Measurements from ENCODE around the gene SLC35B2. TPM values are rescaled to one million over a fixed set of nuclear protein-coding genes. Genes with fewer than 3 reads are reported as not detected.
"Not testable (repeated sequence)": the region's sequence is repeated elsewhere in the genome, so short reads cannot be mapped to it uniquely, and the experiment has no call there.

SLC35B2 gene
- total RNA-seq, 1 experiment from 2014 or later, result 44.6 TPM

GRCh38 chr6:44232676-44233566, 24.4 kb downstream of the SLC35B2 start:
- no peak for DNase-seq
- Mint-ChIP-seq H3K27me3 (ENCODE audit: insufficient read depth, unreplicated experiment) (no peaks in the 10 kb centered on the region), H3K4me1 (ENCODE audit: low read depth, unreplicated experiment) (peaks cover 17% of the 10 kb centered on the region), H3K27ac (ENCODE audit: unreplicated experiment) (peak overlapping the region; percentile 23), H3K9me3 (ENCODE audit: unreplicated experiment) (no peaks in the 10 kb centered on the region), H3K36me3 (ENCODE audit: insufficient read depth, unreplicated experiment) (peaks cover 24% of the 10 kb centered on the region), H3K4me3 (ENCODE audit: unreplicated experiment) (no peak overlapping the region)
- CTCF ChIA-PET, result interaction anchor here (2.2 to 3.5 kb wide), 2 partner anchors 9 to 12 kb away, joined by 13 to 25 read pairs; partner anchors contain the start of gene SLC29A1
- Histone ChIP-seq H3K4me3 (ENCODE audit: low read depth, low read length) (no peak overlapping the region), H3K27me3 (replicated peaks; ENCODE audit: control insufficient read depth, insufficient read depth, low read length) (no peaks in the 10 kb centered on the region), H3K9me3 (no peaks in the 10 kb centered on the region), H3K36me3 (ENCODE audit: control insufficient read depth, insufficient read depth, low read length) (no peaks in the 10 kb centered on the region), H3K4me1 (peaks cover 15% of the 10 kb centered on the region)
- intact Hi-C loops (cut with micrococcal nuclease; ENCODE audit: unreplicated experiment), result no loop called here
- BruUV-seq (replicated peaks), result no TSS peak
- POLR2A ChIA-PET, result no interaction called here
- TF ChIP-seq, protein P1, sequence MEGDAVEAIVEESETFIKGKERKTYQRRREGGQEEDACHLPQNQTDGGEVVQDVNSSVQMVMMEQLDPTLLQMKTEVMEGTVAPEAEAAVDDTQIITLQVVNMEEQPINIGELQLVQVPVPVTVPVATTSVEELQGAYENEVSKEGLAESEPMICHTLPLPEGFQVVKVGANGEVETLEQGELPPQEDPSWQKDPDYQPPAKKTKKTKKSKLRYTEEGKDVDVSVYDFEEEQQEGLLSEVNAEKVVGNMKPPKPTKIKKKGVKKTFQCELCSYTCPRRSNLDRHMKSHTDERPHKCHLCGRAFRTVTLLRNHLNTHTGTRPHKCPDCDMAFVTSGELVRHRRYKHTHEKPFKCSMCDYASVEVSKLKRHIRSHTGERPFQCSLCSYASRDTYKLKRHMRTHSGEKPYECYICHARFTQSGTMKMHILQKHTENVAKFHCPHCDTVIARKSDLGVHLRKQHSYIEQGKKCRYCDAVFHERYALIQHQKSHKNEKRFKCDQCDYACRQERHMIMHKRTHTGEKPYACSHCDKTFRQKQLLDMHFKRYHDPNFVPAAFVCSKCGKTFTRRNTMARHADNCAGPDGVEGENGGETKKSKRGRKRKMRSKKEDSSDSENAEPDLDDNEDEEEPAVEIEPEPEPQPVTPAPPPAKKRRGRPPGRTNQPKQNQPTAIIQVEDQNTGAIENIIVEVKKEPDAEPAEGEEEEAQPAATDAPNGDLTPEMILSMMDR (IDR thresholded peaks at IDR 0.05; ENCODE audit: insufficient read depth in 1 of 2, low read depth in 1 of 2, low read length in 1 of 2, severe bottlenecking in 1 of 2, unreplicated experiment in 1 of 2), result no peak

- H3K36me3 ChIP-seq (ENCODE audit: control insufficient read depth, insufficient read depth, low read length); H3K27me3 ChIP-seq (replicated peaks; ENCODE audit: control insufficient read depth, insufficient read depth, low read length); H3K9me3 Mint-ChIP-seq (ENCODE audit: unreplicated experiment); POLR2A ChIA-PET; BruUV-seq (replicated peaks); CTCF ChIA-PET; H3K4me3 Mint-ChIP-seq (ENCODE audit: unreplicated experiment); intact Hi-C loops (cut with micrococcal nuclease; ENCODE audit: unreplicated experiment); H3K4me3 ChIP-seq (ENCODE audit: low read depth, low read length); H3K27me3 Mint-ChIP-seq (ENCODE audit: insufficient read depth, unreplicated experiment); DNase-seq; H3K9me3 ChIP-seq: not testable (repeated sequence)
- H3K27ac Mint-ChIP-seq (ENCODE audit: unreplicated experiment), result peak overlapping the region; percentile 37
- H3K36me3 Mint-ChIP-seq (ENCODE audit: insufficient read depth, unreplicated experiment), result peaks cover 11% of the 10 kb centered on the region
- peaks cover 17% of the 10 kb centered on the region for H3K4me1 ChIP-seq
- peaks cover 17% of the 10 kb centered on the region for H3K4me1 Mint-ChIP-seq (ENCODE audit: low read depth, unreplicated experiment)
Measured at GRCh38 chr6:44231426-44231825, 25.9 kb downstream of the SLC35B2 start.

DNA sequence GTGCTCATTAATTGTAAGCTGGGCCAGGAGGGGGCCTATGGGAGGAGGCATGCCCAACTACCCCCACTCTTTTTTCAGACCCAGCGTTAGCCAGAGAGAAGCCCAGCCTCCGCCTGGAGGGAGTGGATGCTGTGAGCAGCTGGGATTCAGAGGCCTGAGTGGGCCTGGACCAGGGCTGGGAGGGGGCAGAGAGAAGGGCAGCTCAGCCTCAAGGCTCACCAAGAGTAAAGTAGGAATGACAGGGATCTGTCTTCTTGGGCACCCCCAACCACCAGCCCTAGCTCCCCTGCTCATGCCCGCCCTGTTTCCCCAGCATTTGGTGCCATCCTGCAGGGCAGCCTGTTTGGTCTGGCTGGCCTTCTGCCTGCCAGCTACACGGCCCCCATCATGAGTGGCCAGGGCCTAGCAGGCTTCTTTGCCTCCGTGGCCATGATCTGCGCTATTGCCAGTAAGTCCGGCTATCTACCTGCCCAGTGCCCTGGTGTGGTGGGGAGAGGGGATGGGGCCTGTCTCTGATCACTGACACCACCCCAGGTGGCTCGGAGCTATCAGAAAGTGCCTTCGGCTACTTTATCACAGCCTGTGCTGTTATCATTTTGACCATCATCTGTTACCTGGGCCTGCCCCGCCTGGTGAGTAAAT, 27.2 kb downstream of the SLC35B2 start:
- Mint-ChIP-seq H3K9me3 (ENCODE audit: unreplicated experiment) (no peaks in the 10 kb centered on the region), H3K4me1 (ENCODE audit: low read depth, unreplicated experiment) (peaks cover 17% of the 10 kb centered on the region), H3K4me3 (ENCODE audit: unreplicated experiment) (no peak overlapping the region), H3K27me3 (ENCODE audit: insufficient read depth, unreplicated experiment) (no peaks in the 10 kb centered on the region), H3K36me3 (ENCODE audit: insufficient read depth, unreplicated experiment) (peaks cover 11% of the 10 kb centered on the region), H3K27ac (ENCODE audit: unreplicated experiment) (no peak overlapping the region)
- Histone ChIP-seq H3K36me3 (ENCODE audit: control insufficient read depth, insufficient read depth, low read length) (no peaks in the 10 kb centered on the region), H3K4me3 (ENCODE audit: low read depth, low read length) (no peak overlapping the region), H3K4me1 (peaks cover 30% of the 10 kb centered on the region), H3K27me3 (replicated peaks; ENCODE audit: control insufficient read depth, insufficient read depth, low read length) (no peaks in the 10 kb centered on the region), H3K9me3 (no peaks in the 10 kb centered on the region)
- POLR2A ChIA-PET, result no interaction called here
- BruUV-seq (replicated peaks), result no TSS peak
- TF ChIP-seq, protein P1 (IDR thresholded peaks at IDR 0.05; ENCODE audit: insufficient read depth in 1 of 2, low read depth in 1 of 2, low read length in 1 of 2, severe bottlenecking in 1 of 2, unreplicated experiment in 1 of 2), result no peak
- CTCF ChIA-PET, result no interaction called here
- intact Hi-C loops (cut with micrococcal nuclease; ENCODE audit: unreplicated experiment), result no loop called here
- no peak for DNase-seq
